ENCODE data around the gene PLCXD1. TPM values are rescaled to one million over a fixed set of nuclear protein-coding genes. Genes with fewer than 3 reads are reported as not detected.

The PLCXD1 gene
- total RNA-seq, 1 experiment from 2014 or later = 8.7 TPM

GRCh38 chrX:331151-331824 lies 50.1 kb downstream of the PLCXD1 start:
- Histone ChIP-seq H3K27ac (no peak overlapping the region), H3K79me2 (ENCODE audit: low read depth) (no peaks in the 10 kb centered on the region), H3K4me2 (no peak overlapping the region), H3K9me2 (ENCODE audit: insufficient read depth) (no peaks in the 10 kb centered on the region), H4K20me1 (ENCODE audit: insufficient read depth) (no peaks in the 10 kb centered on the region), H3K36me3 (ENCODE audit: low read depth) (no peaks in the 10 kb centered on the region), H3K4me3 (no peak overlapping the region), H3K9me3 (ENCODE audit: insufficient read depth, low read depth) (no peaks in the 10 kb centered on the region), H3K27me3 (ENCODE audit: insufficient read depth, low read depth) (no peaks in the 10 kb centered on the region), H2AFZ (no peak overlapping the region), H3F3A (ENCODE audit: insufficient read depth, low read depth) (no peaks in the 10 kb centered on the region), H3K4me1 (replicated peaks; ENCODE audit: insufficient read depth) (no peaks in the 10 kb centered on the region)
- intact Hi-C loops (cut with micrococcal nuclease; ENCODE audit: unreplicated experiment) = no loop called here
- TF ChIP-seq CTCF (conservative IDR thresholded peaks at IDR 0.05) = no peak
- ChIA-PET CTCF (no interaction called here), POLR2A (ENCODE audit: unreplicated experiment) (no interaction called here)
- no TSS peak for BruUV-seq (replicated peaks)
- no peak for DNase-seq

GRCh38 chrX:331825-332495 lies 50.8 kb downstream of the PLCXD1 start:
- Histone ChIP-seq H3K27ac (no peak overlapping the region), H3K4me1 (replicated peaks; ENCODE audit: insufficient read depth) (no peaks in the 10 kb centered on the region), H3K4me2 (no peak overlapping the region), H3K9me2 (ENCODE audit: insufficient read depth) (no peaks in the 10 kb centered on the region), H3K9me3 (ENCODE audit: insufficient read depth, low read depth) (no peaks in the 10 kb centered on the region), H3K79me2 (ENCODE audit: low read depth) (no peaks in the 10 kb centered on the region), H3K36me3 (ENCODE audit: low read depth) (no peaks in the 10 kb centered on the region), H2AFZ (no peak overlapping the region), H3K27me3 (ENCODE audit: insufficient read depth, low read depth) (no peaks in the 10 kb centered on the region), H3K4me3 (no peak overlapping the region), H3F3A (ENCODE audit: insufficient read depth, low read depth) (no peaks in the 10 kb centered on the region), H4K20me1 (ENCODE audit: insufficient read depth) (no peaks in the 10 kb centered on the region)
- intact Hi-C loops (cut with micrococcal nuclease; ENCODE audit: unreplicated experiment) = no loop called here
- ChIA-PET CTCF (no interaction called here), POLR2A (ENCODE audit: unreplicated experiment) (no interaction called here)
- TF ChIP-seq EZH2 (IDR thresholded peaks at IDR 0.05; ENCODE audit: low read depth) = no peak
- no peak for TF ChIP-seq CTCF (conservative IDR thresholded peaks at IDR 0.05)
- no peak for DNase-seq
- BruUV-seq (replicated peaks) = no TSS peak

- no peak overlapping the region for H3K4me3 ChIP-seq
- no peaks in the 10 kb centered on the region for H3K36me3 ChIP-seq (ENCODE audit: low read depth)
- no peaks in the 10 kb centered on the region for H3K4me1 ChIP-seq (replicated peaks; ENCODE audit: insufficient read depth)
- no peak for DNase-seq
- H3K9me2 ChIP-seq (ENCODE audit: insufficient read depth) = no peaks in the 10 kb centered on the region
- ChIA-PET CTCF (no interaction called here), POLR2A (ENCODE audit: unreplicated experiment) (no interaction called here)
- no peak overlapping the region for H3K4me2 ChIP-seq
- no peaks in the 10 kb centered on the region for H4K20me1 ChIP-seq (ENCODE audit: insufficient read depth)
- TF ChIP-seq CTCF (conservative IDR thresholded peaks at IDR 0.05) (no peak), EZH2 (IDR thresholded peaks at IDR 0.05; ENCODE audit: low read depth) (no peak)
- no peaks in the 10 kb centered on the region for H3K79me2 ChIP-seq (ENCODE audit: low read depth)
- BruUV-seq (replicated peaks) = no TSS peak
- H3K27ac ChIP-seq = no peak overlapping the region
- no peaks in the 10 kb centered on the region for H3F3A ChIP-seq (ENCODE audit: insufficient read depth, low read depth)
- no peaks in the 10 kb centered on the region for H3K9me3 ChIP-seq (ENCODE audit: insufficient read depth, low read depth)
- H3K27me3 ChIP-seq (ENCODE audit: insufficient read depth, low read depth) = no peaks in the 10 kb centered on the region
- no peak overlapping the region for H2AFZ ChIP-seq
- intact Hi-C loops (cut with micrococcal nuclease; ENCODE audit: unreplicated experiment) = no loop called here
These were observed 51.3 kb downstream of the PLCXD1 start for GRCh38 chrX:332496-332860.
